Activated naive CD8-positive, alpha-beta T cell treated with anti-CD3 and anti-CD28 coated beads, Interleukin-2, amount 50 U/mL, for 24 hours (primary cell): ENCODE results near the gene PPP1R12B.
A peak's percentile ranks its signal among the peaks of the same experiment; 100 is the strongest.
"Not testable (repeated sequence)": the region's sequence is repeated elsewhere in the genome, so short reads cannot be mapped to it uniquely, and the experiment has no call there.

ENCODE experiments used
- ATAC-seq: fragments of 150-1000 bp; cut with Tn5 transposase; one replicate; pipeline ENCODE4 v1.10.0; 2021
- DNase-seq: peaks from one replicate; pipeline ENCODE4 v3.0.0; 2021
- H3K27ac Mint-ChIP-seq: one replicate; pipeline ENCODE4 v1.8.0; 2021; ENCODE audit warnings: mild to moderate bottlenecking, mixed read lengths
- H3K27me3 Mint-ChIP-seq: one replicate; pipeline ENCODE4 v1.8.0; 2021; ENCODE audit warnings: mixed read lengths
- H3K36me3 Mint-ChIP-seq: one replicate; pipeline ENCODE4 v1.8.0; 2021; ENCODE audit warnings: low read depth, mixed read lengths
- H3K4me1 Mint-ChIP-seq: one replicate; pipeline ENCODE4 v1.8.0; 2021; ENCODE audit warnings: mixed read lengths
- H3K4me3 Mint-ChIP-seq: one replicate; pipeline ENCODE4 v1.8.0; 2021; ENCODE audit warnings: mild to moderate bottlenecking, moderate library complexity, mixed read lengths
- H3K9me3 Mint-ChIP-seq: one replicate; pipeline ENCODE4 v1.8.0; 2021; ENCODE audit warnings: mixed read lengths

Gene PPP1R12B

DNA sequence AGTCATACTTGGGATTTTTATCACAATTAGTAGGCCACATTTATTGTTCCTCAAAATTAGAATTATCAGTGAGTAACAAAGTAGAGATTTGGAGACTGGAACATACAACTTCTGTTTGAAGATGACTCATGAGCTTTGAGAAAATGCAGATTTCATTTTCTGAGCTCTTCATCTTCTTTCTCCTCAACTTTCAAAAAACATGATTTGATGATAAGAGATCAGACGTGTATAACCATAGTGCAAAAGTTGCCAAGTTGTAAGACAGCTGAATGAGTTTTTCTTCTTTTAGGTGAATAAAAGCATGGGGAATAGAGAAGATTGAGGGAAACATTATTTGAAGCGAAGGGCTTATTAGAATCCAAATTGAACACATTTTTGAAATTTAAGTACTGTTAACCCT lies 58.4 kb downstream of the PPP1R12B start:
- not testable (repeated sequence) for H3K27ac Mint-ChIP-seq, H3K4me3 Mint-ChIP-seq, ATAC-seq, H3K27me3 Mint-ChIP-seq, H3K36me3 Mint-ChIP-seq, DNase-seq, H3K9me3 Mint-ChIP-seq
- peaks cover 25% of the 10 kb centered on the region for H3K4me1 Mint-ChIP-seq

DNA sequence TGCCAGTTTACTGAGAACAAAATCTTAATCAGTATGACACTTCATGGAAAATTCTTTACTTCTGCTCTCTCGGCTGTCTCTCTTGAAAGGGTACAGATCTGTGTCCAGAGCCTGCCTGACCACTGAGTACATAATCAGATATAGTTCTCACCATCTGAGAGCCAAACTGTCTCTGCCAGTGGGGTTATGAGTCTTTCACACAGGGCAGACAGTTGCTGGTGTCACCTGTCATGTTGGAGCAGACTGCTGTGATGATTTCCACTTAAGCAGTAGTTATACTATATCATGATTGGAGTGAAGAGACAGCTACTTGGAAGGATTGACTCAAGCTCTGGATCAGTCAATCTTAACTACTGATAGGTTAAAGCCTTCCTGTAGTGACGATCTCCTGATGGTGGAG lies 58.9 kb downstream of the PPP1R12B start:
- not testable (repeated sequence) for H3K9me3 Mint-ChIP-seq, H3K36me3 Mint-ChIP-seq, H3K27me3 Mint-ChIP-seq, H3K4me3 Mint-ChIP-seq, DNase-seq, H3K27ac Mint-ChIP-seq
- peak; percentile 57 for ATAC-seq
- peaks cover 25% of the 10 kb centered on the region for H3K4me1 Mint-ChIP-seq

DNA sequence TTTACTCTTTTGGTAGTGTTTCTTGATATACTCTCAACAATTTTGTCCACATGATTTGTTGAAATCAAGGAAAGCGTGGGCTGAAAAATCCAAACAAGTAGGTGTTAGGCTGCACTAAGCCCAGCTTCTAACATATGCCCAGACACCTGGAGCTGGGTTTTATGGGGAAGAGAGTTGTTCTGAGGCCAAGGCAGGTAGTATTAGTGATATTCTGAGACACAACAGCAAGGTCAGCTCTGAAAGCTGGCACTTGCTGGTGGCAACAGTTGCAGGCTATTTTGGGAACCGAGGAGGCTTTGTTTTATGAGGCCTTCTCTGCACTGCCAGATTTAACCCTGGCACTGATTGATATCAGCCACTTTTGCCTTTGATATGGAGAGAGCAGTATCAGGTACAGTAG lies 61.8 kb downstream of the PPP1R12B start:
- not testable (repeated sequence) for DNase-seq, H3K36me3 Mint-ChIP-seq, ATAC-seq, H3K27ac Mint-ChIP-seq, H3K27me3 Mint-ChIP-seq, H3K4me3 Mint-ChIP-seq, H3K9me3 Mint-ChIP-seq
- H3K4me1 Mint-ChIP-seq, result peaks cover 25% of the 10 kb centered on the region

DNA sequence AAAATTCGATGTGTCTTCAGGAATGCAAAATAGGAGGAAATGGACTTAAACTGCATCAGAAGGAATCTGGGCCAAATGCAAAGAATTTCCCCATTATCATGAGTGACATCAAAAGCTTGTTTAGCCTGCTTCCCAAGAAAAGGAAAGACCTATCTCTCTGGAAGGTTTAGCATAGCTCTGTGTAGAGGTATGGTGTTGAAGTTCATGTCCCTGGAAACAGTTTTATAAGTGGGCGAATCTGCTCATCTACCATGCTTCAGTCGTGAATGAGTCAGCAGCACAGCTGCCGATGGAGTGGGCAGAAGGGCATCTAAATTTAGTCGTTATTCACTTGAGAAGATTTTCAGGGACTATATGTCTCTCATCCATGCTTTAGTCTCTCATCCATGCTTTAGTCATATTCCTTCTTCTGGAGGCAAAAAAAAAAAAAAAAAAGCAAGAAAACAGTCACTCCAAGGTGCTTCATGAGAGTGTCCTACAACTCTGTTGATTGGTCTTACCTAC lies 62.4 kb downstream of the PPP1R12B start:
- not testable (repeated sequence) for H3K27ac Mint-ChIP-seq, H3K4me3 Mint-ChIP-seq, H3K27me3 Mint-ChIP-seq, H3K9me3 Mint-ChIP-seq, DNase-seq, H3K36me3 Mint-ChIP-seq
- peak; percentile 79 for ATAC-seq
- peaks cover 25% of the 10 kb centered on the region for H3K4me1 Mint-ChIP-seq

DNA sequence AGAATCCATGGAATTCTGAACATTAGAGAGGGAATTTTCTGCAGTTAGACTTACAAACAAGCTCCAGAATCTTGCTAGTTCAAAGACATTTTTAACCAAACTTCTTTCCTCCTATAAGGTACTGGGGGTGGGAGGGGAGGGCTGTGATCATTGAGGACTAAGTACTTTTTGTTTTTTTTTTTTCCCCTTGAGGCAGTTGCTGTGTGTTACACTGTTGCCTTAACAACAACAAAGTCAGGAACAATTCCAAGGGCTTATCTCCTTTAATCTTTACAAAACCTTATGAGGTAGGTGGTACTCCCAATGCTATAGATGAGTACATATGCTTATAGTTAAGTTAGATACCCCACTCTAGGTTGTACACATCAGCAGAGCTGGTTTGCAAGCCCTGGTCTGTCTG lies 62.9 kb downstream of the PPP1R12B start:
- H3K9me3 Mint-ChIP-seq, result no peaks in the 10 kb centered on the region
- no peak for ATAC-seq
- H3K27me3 Mint-ChIP-seq, result no peaks in the 10 kb centered on the region
- H3K27ac Mint-ChIP-seq, result no peak overlapping the region
- DNase-seq, result no peak
- H3K36me3 Mint-ChIP-seq, result no peaks in the 10 kb centered on the region
- peaks cover 25% of the 10 kb centered on the region for H3K4me1 Mint-ChIP-seq
- H3K4me3 Mint-ChIP-seq, result no peak overlapping the region

DNA sequence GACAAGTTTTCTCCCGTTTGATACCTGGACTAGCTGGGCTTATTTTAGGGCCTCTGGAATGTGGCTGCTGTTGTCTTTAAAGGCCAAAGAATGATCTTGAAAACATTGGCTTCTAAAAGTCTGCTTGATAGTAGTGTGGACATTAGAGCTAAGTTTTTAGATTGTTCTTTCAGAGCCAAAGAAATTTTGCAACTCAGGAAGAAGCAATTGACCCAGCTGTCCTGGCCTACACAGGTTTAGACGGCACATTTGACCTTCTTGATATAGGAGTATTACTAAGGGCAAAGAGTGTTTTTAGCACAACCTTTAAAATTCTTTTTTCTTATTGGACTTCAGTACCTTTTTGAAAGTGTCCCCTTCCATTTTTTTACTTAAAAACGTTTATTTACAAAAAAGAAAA lies 63.9 kb downstream of the PPP1R12B start:
- not testable (repeated sequence) for DNase-seq, ATAC-seq, H3K27ac Mint-ChIP-seq, H3K36me3 Mint-ChIP-seq, H3K4me3 Mint-ChIP-seq, H3K9me3 Mint-ChIP-seq, H3K27me3 Mint-ChIP-seq
- peaks cover 15% of the 10 kb centered on the region for H3K4me1 Mint-ChIP-seq

DNA sequence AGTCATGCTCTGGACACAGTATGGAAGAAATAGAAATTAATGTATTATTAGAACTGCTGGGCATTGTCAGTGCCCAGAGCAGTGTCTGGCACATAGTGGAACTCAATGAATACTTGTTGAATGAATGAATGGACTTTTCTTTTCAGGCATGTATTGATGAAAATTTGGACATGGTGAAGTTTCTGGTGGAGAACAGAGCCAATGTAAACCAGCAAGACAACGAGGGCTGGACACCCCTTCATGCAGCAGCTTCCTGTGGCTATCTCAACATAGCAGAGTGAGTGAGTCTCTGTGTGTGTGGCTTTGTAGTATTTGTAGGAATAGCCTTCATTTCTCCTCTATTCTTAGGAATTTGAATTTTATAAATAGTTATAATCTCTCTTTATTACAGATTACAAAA lies 68.1 kb downstream of the PPP1R12B start:
- H3K4me1 Mint-ChIP-seq, result no peaks in the 10 kb centered on the region
- no peaks in the 10 kb centered on the region for H3K36me3 Mint-ChIP-seq
- no peak for ATAC-seq
- H3K27me3 Mint-ChIP-seq, result no peaks in the 10 kb centered on the region
- H3K27ac Mint-ChIP-seq, result no peak overlapping the region
- no peak overlapping the region for H3K4me3 Mint-ChIP-seq
- H3K9me3 Mint-ChIP-seq, result no peaks in the 10 kb centered on the region
- DNase-seq, result no peak

DNA sequence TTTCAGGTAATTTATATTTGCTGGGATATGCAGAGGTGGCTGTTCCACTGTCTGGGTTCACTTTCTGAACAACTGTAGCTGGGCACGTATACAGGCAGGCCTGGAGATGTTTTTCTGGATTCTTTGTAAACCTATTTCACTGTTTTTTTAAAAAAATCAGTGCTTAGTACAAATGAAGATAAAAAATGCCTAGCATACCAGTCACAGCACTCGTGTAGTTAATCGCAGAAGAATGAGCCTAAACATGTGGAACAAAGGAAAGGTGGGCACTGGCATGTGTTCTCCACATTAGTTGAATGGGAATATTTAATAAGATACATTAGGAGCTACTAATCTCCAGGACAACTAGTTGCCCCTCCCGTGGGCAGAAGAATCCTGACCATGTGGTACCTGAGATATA lies 68.6 kb downstream of the PPP1R12B start:
- not testable (repeated sequence) for H3K4me3 Mint-ChIP-seq, H3K9me3 Mint-ChIP-seq, DNase-seq, H3K27ac Mint-ChIP-seq, H3K36me3 Mint-ChIP-seq, ATAC-seq, H3K4me1 Mint-ChIP-seq, H3K27me3 Mint-ChIP-seq

DNA sequence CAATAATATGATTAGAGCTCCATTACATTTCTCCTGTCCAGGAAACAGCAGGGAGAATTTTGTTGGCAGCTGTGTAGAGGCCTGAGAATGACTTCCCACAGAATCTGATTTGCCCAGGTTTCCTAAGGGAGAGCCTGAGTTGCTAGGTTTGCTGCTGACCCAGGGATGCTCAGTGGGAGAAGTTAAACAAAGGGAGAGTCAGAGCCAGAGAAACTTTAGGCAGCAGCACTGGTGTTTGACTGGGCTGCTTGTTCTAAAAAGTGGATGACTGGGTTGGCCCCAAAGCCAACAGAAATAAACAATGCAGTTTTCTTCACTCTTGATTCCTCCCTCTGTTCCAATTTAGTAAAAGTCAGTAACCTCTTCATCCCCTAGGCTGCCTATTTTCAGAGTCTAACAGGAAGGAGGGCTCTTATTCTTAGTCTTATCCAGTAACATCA lies 69.3 kb downstream of the PPP1R12B start:
- not testable (repeated sequence) for H3K27me3 Mint-ChIP-seq, DNase-seq, H3K4me1 Mint-ChIP-seq, ATAC-seq, H3K27ac Mint-ChIP-seq, H3K9me3 Mint-ChIP-seq, H3K4me3 Mint-ChIP-seq, H3K36me3 Mint-ChIP-seq

DNA sequence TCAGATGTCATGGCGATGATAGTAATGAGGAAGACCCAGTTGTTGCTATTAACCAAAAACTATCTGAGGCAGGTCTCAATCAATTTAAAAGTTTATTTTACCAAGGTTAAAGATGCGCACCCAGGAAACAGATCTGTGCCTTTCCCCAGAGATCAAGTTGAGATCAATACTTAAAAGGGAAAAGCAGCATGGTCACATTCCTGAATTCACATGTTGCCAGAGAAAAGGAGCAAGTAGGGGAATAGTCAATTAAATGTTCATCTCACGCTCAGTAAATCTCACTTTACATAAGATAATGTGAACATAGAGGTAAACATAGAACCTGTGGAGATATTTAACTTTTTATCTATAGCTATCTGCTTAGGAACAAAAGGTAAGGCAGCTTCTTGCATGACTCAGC lies 71.2 kb downstream of the PPP1R12B start:
- H3K4me1 Mint-ChIP-seq, H3K9me3 Mint-ChIP-seq, H3K27ac Mint-ChIP-seq, DNase-seq, H3K4me3 Mint-ChIP-seq, H3K27me3 Mint-ChIP-seq, H3K36me3 Mint-ChIP-seq, ATAC-seq: not testable (repeated sequence)

DNA sequence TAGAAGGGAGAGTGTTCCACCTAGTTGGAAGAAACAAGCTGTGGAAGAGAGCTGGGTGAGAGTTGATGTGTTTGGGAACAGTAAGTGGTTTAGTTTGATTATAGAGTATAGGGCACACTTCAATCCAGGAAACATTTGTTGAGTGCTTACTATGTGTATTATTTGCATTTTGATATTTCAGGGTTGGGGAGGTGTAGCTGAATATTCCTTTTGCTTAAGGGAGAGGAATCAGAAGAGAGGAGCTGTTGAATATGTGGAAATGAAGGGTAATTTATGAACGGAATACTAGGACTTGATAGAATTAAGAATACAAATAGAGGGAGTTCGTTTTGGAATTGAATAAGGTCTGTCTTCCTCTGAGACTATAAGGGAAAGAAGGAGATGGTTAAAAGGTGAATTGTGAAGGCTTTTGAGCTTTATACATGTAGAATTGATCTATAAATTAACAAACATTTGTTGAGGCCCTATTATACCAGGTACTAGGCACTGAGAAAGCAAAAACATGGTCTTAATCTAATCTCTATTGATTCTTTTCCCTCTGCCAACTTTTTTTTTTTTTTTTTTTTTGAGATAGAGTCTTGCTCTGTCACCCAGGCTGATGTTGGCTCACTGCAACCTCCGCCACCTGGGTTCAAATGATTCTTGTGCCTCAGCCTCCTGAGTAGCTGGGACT lies 72.1 kb downstream of the PPP1R12B start:
- not testable (repeated sequence) for DNase-seq, H3K27me3 Mint-ChIP-seq, H3K4me3 Mint-ChIP-seq, H3K36me3 Mint-ChIP-seq, H3K4me1 Mint-ChIP-seq, ATAC-seq, H3K9me3 Mint-ChIP-seq, H3K27ac Mint-ChIP-seq

DNA sequence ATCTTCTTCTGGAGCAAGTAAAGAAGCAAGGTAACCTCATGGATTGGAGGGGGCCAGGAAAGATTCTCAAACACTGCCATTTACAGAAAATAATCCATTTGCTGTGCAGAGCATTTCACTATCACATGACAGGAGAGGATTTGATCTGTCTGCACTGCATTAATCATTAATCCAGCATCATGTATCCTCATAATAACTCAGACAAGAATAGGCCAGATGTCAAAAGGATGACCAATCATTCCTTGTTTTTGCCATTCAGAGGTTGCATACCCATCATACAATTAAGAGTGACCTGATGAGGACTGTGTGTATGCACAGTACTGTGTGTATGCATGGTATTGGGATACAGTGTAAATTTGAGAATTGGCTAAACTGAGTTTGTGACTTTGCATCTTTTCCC lies 74.2 kb downstream of the PPP1R12B start:
- not testable (repeated sequence) for H3K36me3 Mint-ChIP-seq, DNase-seq, ATAC-seq, H3K27ac Mint-ChIP-seq, H3K9me3 Mint-ChIP-seq, H3K27me3 Mint-ChIP-seq, H3K4me1 Mint-ChIP-seq, H3K4me3 Mint-ChIP-seq

DNA sequence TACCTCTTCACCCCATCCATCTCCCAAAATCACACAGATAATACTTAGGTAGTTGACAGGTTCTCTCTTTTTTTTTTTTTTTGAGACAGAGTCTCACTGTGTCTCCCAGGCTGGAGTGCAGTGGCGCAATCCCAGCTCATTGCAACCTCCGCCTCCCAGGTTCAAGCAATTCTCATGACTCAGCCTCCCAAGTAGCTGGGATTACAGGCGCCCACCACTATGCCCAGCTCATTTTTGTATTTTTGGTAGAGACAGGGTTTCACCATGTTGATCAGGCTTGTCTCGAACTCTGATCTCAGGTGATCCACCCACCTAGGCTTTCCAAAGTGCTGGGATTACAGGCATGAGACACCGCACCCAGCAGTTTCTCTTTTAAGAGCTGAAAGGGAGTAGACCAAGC lies 75.8 kb downstream of the PPP1R12B start:
- not testable (repeated sequence) for DNase-seq, H3K4me3 Mint-ChIP-seq, H3K36me3 Mint-ChIP-seq, H3K9me3 Mint-ChIP-seq, H3K4me1 Mint-ChIP-seq, H3K27ac Mint-ChIP-seq, H3K27me3 Mint-ChIP-seq, ATAC-seq

DNA sequence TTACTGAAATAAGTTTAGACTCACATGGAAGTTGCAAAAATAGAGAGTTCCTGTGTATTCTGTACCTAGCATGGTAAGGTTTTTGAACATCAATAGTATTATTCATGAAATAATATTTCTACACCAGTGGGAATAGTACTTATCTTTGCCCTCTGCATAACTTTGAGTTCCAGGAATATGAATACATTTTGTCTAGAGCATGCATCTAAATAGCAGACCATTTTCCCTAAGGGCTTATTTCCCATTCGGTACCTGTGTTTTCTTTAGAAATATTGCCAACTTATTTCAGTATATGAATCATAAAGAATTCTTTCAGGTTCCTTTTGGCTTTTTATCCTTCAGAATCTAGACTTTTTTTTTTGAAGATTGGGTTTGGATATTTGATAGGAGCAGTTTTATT lies 81.6 kb downstream of the PPP1R12B start:
- H3K4me1 Mint-ChIP-seq, H3K4me3 Mint-ChIP-seq, H3K27me3 Mint-ChIP-seq, H3K27ac Mint-ChIP-seq, ATAC-seq, H3K36me3 Mint-ChIP-seq, H3K9me3 Mint-ChIP-seq, DNase-seq: not testable (repeated sequence)

DNA sequence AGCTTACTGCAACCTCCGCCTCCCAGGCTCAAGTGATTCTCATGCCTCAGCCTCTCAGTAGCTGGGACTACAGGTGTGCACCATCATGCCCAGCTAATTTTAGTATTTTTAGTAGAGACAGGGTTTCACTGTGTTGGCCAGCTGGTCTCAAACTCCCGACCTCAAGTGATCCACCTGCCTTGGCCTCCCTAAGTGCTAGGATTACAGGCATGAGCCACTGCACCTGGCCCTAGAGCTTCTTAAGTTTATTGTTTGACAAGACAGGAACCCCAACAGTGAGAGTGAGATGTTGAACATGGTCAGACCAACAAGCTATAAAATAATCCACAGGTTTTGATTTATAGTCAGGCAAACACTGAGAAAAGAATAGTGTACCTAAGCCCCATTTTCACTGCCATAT lies 83.8 kb downstream of the PPP1R12B start:
- not testable (repeated sequence) for H3K4me1 Mint-ChIP-seq, H3K27ac Mint-ChIP-seq, ATAC-seq, H3K9me3 Mint-ChIP-seq, H3K36me3 Mint-ChIP-seq, DNase-seq, H3K27me3 Mint-ChIP-seq, H3K4me3 Mint-ChIP-seq
